Right cardiac atrium (tissue), 5 donors: ENCODE data around the gene HLA-DOA. TPM values are rescaled to one million over a fixed set of nuclear protein-coding genes. Genes with fewer than 3 reads are reported as not detected.

ENCODE experiments used
- ATAC-seq, 2 donors: fragments of 200-7000 bp; cut with Tn5 transposase; one replicate each; pipeline versions ENCODE4 v1.8.0 to v1.9.1; 2020; ENCODE audit warnings: moderate library complexity in 2 of 2, mild to moderate bottlenecking in 1 of 2
- DNase-seq, 3 donors: peaks; one replicate each; pipeline ENCODE4 v3.0.0-alpha.2; 2020
- H3K27ac ChIP-seq: one replicate; pipeline ENCODE4 v1.5.1; 2013; ENCODE audit warnings: mild to moderate bottlenecking, low read length, control low read depth, moderate library complexity
- H3K27me3 ChIP-seq: one replicate; pipeline ENCODE4 v1.6.1; 2013; ENCODE audit not compliant: control insufficient read depth, insufficient read depth
- H3K4me1 ChIP-seq: one replicate; pipeline ENCODE4 v1.6.1; 2013; ENCODE audit warnings: low read length; ENCODE audit not compliant: control insufficient read depth, insufficient read depth
- H3K4me3 ChIP-seq: one replicate; pipeline ENCODE4 v1.5.1; 2013; ENCODE audit warnings: low read length, control low read depth
- H3K9me3 ChIP-seq: one replicate; pipeline ENCODE4 v1.6.1; 2013; ENCODE audit warnings: low read length; ENCODE audit not compliant: control insufficient read depth
- WGBS: extraction: QIAGEN DNeasy Blood & Tissue Kit; methylation state at CpG from one replicate; pipeline ENCODE4 v1.1.7; 2013; 5-methylcytosine and 5-hydroxymethylcytosine counted together
- intact Hi-C, 4 donors: fragments of 100-400 bp; cut with DNase I; formaldehyde crosslinking; loops; one replicate each; pipeline versions ENCODE4 v1.11.0 to v1.14.0; 2022 to 2023
- polyA plus RNA-seq: library from polyadenylated mRNA; stranded (reverse); fragments of 200-250 nt; gene quantifications from one replicate; pipeline ENCODE4 v1.2.3, GENCODE V29; 2013
- total RNA-seq, 4 donors: library from RNA; stranded (reverse); fragmentation: NEBNext Ultra II Directional; extraction: Animal tissue kit (Norgen Biotek cat#: 25700); gene quantifications; one replicate each; pipeline ENCODE4 v1.2.1, GENCODE V29; 2021
- donor health status: healthy with polysubstance abuse.
- donor health status: DM: no; HTN: yes; CAD: no.
- donor health status: DM: no; HTN: no; CAD: no.
- donor health status: DM: no; HTN: yes; CAD: no; lungs with severe emphysema.
- donor health status: DM: yes; HTN: yes; CAD: no.

HLA-DOA gene
- total and polyA plus RNA-seq, 5 donors: 1.2 to 2.3 (median 1.6) TPM

GRCh38 chr6:33014841-33015634, 5.6 kb upstream of the HLA-DOA start:
- no peak overlapping the region for H3K4me3 ChIP-seq
- WGBS: 7% methylated on average over 6 of the region's 6 CpGs
- H3K4me1 ChIP-seq: peaks cover 8% of the 10 kb centered on the region
- H3K27ac ChIP-seq: peak overlapping the region; percentile 14
- DNase-seq (no peak), ATAC-seq (peak; percentile 51 to 53)
- no peaks in the 10 kb centered on the region for H3K9me3 ChIP-seq
- intact Hi-C loops: loop anchor here (5.0 to 10.0 kb wide), 6 partner anchors 67 to 232 kb away; no protein-coding TSS in a partner anchor
- H3K27me3 ChIP-seq: no peaks in the 10 kb centered on the region

GRCh38 chr6:33013608-33014007, 4.2 kb upstream of the HLA-DOA start:
- intact Hi-C loops: loop anchor here in 2 of 4 donors (10.0 kb wide), 2 partner anchors 81 to 131 kb away; no protein-coding TSS in a partner anchor
- Histone ChIP-seq H3K4me3 (no peak overlapping the region), H3K4me1 (peaks cover 2% of the 10 kb centered on the region), H3K27me3 (no peaks in the 10 kb centered on the region), H3K27ac (no peak overlapping the region), H3K9me3 (no peaks in the 10 kb centered on the region)
- 49% methylated on average over 4 of the region's 4 CpGs for WGBS
- ATAC-seq: no peak
- DNase-seq: no peak

DNA sequence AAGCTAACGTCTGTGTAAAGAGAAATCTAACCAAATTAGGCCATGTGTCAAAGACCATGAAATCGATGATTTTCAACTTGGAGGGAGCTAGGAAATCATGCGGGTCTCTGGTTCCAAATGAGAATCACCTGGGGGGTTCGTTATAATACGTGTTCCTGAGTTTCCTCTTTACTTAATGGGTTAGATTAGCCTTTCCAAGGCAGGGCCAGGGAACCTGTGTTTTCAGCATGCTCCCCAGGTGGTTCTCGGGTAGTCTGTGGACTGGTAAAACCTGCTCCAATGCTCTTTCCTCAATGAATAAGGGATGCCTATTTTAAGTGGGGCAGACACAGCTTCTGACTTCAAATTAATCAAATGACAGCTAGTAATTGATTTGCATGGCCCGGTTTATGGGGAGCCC, 965 bp upstream of the HLA-DOA start:
- no peaks in the 10 kb centered on the region for H3K9me3 ChIP-seq
- WGBS: 74% methylated on average over 7 of the region's 7 CpGs
- no peaks in the 10 kb centered on the region for H3K27me3 ChIP-seq
- H3K4me1 ChIP-seq: no peaks in the 10 kb centered on the region
- H3K4me3 ChIP-seq: no peak overlapping the region
- intact Hi-C loops: loop anchor here in 2 of 4 donors (10.0 kb wide), 2 partner anchors 84 to 134 kb away; no protein-coding TSS in a partner anchor
- no peak overlapping the region for H3K27ac ChIP-seq
- no peak for ATAC-seq
- no peak for DNase-seq

- 88% methylated on average over 26 of the region's 26 CpGs for WGBS
- intact Hi-C loops: loop anchor here in 1 of 4 donors (10.0 kb wide), 2 partner anchors 87 to 147 kb away; no protein-coding TSS in a partner anchor
- no peaks in the 10 kb centered on the region for H3K27me3 ChIP-seq
These were observed 1.5 kb downstream of the HLA-DOA start for GRCh38 chr6:33007831-33008400.

GRCh38 chr6:33004940-33005339, 4.5 kb downstream of the HLA-DOA start:
- no peaks in the 10 kb centered on the region for H3K27me3 ChIP-seq
- ATAC-seq (no peak), DNase-seq (no peak)
- H3K27ac ChIP-seq: no peak overlapping the region
- no peak overlapping the region for H3K4me3 ChIP-seq
- intact Hi-C loops: loop anchor here in 1 of 4 donors (10.0 kb wide), 2 partner anchors 90 to 150 kb away; no protein-coding TSS in a partner anchor
- no peaks in the 10 kb centered on the region for H3K9me3 ChIP-seq
- no peaks in the 10 kb centered on the region for H3K4me1 ChIP-seq
- WGBS: 79% methylated on average over 6 of the region's 6 CpGs

More at GRCh38 chr6:33007831-33008400, 1.5 kb downstream of the HLA-DOA start:
- no peak for DNase-seq
- no peaks in the 10 kb centered on the region for H3K4me1 ChIP-seq
- no peak overlapping the region for H3K4me3 ChIP-seq
- ATAC-seq: no peak
- no peaks in the 10 kb centered on the region for H3K9me3 ChIP-seq
- H3K27ac ChIP-seq: no peak overlapping the region

- no peaks in the 10 kb centered on the region for H3K27me3 ChIP-seq
- ATAC-seq (no peak), DNase-seq (no peak)
- no peaks in the 10 kb centered on the region for H3K4me1 ChIP-seq
- no peak overlapping the region for H3K27ac ChIP-seq
- intact Hi-C loops: loop anchor here in 1 of 4 donors (10.0 kb wide), 2 partner anchors 93 to 153 kb away; no protein-coding TSS in a partner anchor
- WGBS: 72% methylated on average over 4 of the region's 4 CpGs
- no peak overlapping the region for H3K4me3 ChIP-seq
- no peaks in the 10 kb centered on the region for H3K9me3 ChIP-seq
These were observed 7.7 kb downstream of the HLA-DOA start for GRCh38 chr6:33001685-33002084.

DNA sequence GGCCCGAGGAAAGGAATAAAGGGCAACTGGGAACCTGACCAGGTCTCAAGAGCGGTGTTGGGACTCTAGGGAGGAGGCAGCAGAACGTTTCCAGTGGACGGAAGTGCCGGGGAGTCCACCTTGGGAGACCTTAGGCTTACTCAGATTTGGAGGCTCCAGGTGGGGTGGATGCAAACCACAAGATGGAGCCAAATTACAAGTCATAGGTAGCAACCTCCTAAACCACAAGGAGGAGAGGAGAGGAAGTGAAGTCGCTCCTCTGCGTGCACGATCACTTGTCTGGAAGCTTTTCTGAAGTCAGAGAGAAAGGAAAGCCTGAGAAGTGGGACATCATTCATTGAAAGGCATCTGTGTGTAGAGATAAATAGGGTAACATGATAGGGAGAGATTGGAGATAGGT, 9.3 kb downstream of the HLA-DOA start:
- intact Hi-C loops: loop anchor here in 1 of 4 donors (10.0 kb wide), 2 partner anchors 95 to 155 kb away; no protein-coding TSS in a partner anchor
- ATAC-seq (no peak), DNase-seq (no peak)
- H3K4me3 ChIP-seq: no peak overlapping the region
- no peaks in the 10 kb centered on the region for H3K9me3 ChIP-seq
- 42% methylated on average over 8 of the region's 8 CpGs for whole genome bisulfite sequencing
- no peak overlapping the region for H3K27ac ChIP-seq
- H3K27me3 ChIP-seq: no peaks in the 10 kb centered on the region
- no peaks in the 10 kb centered on the region for H3K4me1 ChIP-seq

DNA sequence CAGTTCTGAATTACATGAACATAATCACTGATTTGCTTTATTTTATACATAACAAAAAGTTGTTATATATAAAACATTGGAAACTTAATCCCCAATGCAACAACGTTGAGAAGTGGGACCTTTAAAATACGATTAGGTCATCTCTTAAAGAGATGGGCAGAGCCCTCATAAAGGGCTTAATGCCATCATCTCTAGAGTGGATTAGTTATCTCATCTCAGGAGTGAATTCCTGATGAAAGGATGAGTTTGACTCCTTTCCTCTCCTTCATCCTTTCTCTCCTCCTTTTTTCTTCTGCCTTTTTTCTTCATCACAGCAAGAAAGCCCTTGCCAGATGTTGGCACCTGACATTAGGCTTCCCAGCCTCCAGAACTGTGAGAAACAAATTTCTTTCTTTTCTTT, 13.9 kb downstream of the HLA-DOA start:
- 43% methylated on average over 2 of the region's 2 CpGs for WGBS
- Histone ChIP-seq H3K4me3 (no peak overlapping the region), H3K9me3 (no peaks in the 10 kb centered on the region), H3K27me3 (no peaks in the 10 kb centered on the region), H3K4me1 (no peaks in the 10 kb centered on the region), H3K27ac (no peak overlapping the region)
- ATAC-seq (no peak), DNase-seq (no peak)
- intact Hi-C loops: no loop called here

GRCh38 chr6:32993363-32993973, 15.9 kb downstream of the HLA-DOA start:
- H3K27ac ChIP-seq: no peak overlapping the region
- H3K4me3 ChIP-seq: no peak overlapping the region
- intact Hi-C loops: no loop called here
- WGBS: 81% methylated on average over 9 of the region's 9 CpGs
- no peaks in the 10 kb centered on the region for H3K4me1 ChIP-seq
- ATAC-seq: no peak
- no peak for DNase-seq
- no peaks in the 10 kb centered on the region for H3K27me3 ChIP-seq
- H3K9me3 ChIP-seq: no peaks in the 10 kb centered on the region

GRCh38 chr6:32991972-32992371, 17.4 kb downstream of the HLA-DOA start:
- Histone ChIP-seq H3K27ac (no peak overlapping the region), H3K4me1 (no peaks in the 10 kb centered on the region), H3K4me3 (no peak overlapping the region), H3K9me3 (no peaks in the 10 kb centered on the region), H3K27me3 (no peaks in the 10 kb centered on the region)
- intact Hi-C loops: no loop called here
- no peak for DNase-seq
- ATAC-seq: no peak
- WGBS: 72% methylated on average over 4 of the region's 4 CpGs

GRCh38 chr6:32989368-32989767, 20.0 kb downstream of the HLA-DOA start:
- Histone ChIP-seq H3K9me3 (no peaks in the 10 kb centered on the region), H3K4me3 (no peak overlapping the region), H3K4me1 (no peaks in the 10 kb centered on the region), H3K27ac (no peak overlapping the region), H3K27me3 (no peaks in the 10 kb centered on the region)
- intact Hi-C loops: loop anchor here in 1 of 4 donors (10.0 kb wide), 1 partner anchor 105 kb away; no protein-coding TSS in a partner anchor
- WGBS: 86% methylated on average over 1 of the region's 1 CpG
- DNase-seq (no peak), ATAC-seq (no peak)
